Measurements from ENCODE around the gene LRIG1.

GRCh38 chr3:66508461-66508860 lies 7.6 kb upstream of the LRIG1 start:
- TF ChIP-seq POLR2A (IDR thresholded peaks at IDR 0.05; ENCODE audit: low read depth), result no peak
- no peak for TF ChIP-seq EP300 (IDR thresholded peaks at IDR 0.05)
